Heart left ventricle (tissue), 16 donors: ENCODE measurements around the gene ATP2B1. TPM values are rescaled to one million over a fixed set of nuclear protein-coding genes. Genes with fewer than 3 reads are reported as not detected.
A peak's percentile ranks its signal among the peaks of the same experiment; 100 is the strongest.

Experiments used
- ATAC-seq, 4 donors: fragments of 200-7000 bp; cut with Tn5 transposase; one replicate each; pipeline ENCODE4 v1.9.1; 2020 to 2022; ENCODE audit warnings: moderate library complexity in 4 of 4, mild to moderate bottlenecking in 3 of 4, moderate number of reproducible peaks in 1 of 4
- DNase-seq, 5 donors: peaks; one replicate each; pipeline ENCODE4 v3.0.0-alpha.2; 2020
- H3K27ac ChIP-seq, 12 donors: fragments of 200-600 bp; sonication (generic) in 4 of 12; one replicate each; pipeline versions ENCODE4 v1.5.0 to v1.8.0; 2016 to 2022; ENCODE audit warnings: mild to moderate bottlenecking in 2 of 12
- H3K27me3 ChIP-seq, 9 donors: fragments of 200-600 bp; sonication (generic) in 2 of 9; one replicate each; pipeline versions ENCODE4 v1.5.1 to v1.8.0; 2016 to 2022; ENCODE audit warnings: mild to moderate bottlenecking in 3 of 9
- H3K36me3 ChIP-seq, 9 donors: fragments of 200-600 bp; sonication (generic) in 2 of 9; one replicate each; pipeline versions ENCODE4 v1.5.0 to v1.8.0; 2018 to 2022; ENCODE audit warnings: mild to moderate bottlenecking in 2 of 9
- H3K4me1 ChIP-seq, 12 donors: fragments of 200-600 bp; sonication (generic) in 4 of 12; one replicate each; pipeline versions ENCODE4 v1.5.0 to v1.8.0; 2016 to 2022; ENCODE audit warnings: mild to moderate bottlenecking in 3 of 12
- H3K4me3 ChIP-seq, 12 donors: fragments of 200-600 bp; sonication (generic) in 4 of 12; one replicate each; pipeline versions ENCODE4 v1.5.0 to v1.8.0; 2017 to 2022; ENCODE audit warnings: mild to moderate bottlenecking in 9 of 12, moderate library complexity in 4 of 12
- H3K9me3 ChIP-seq, 12 donors: fragments of 200-600 bp; sonication (generic) in 4 of 12; one replicate each; pipeline versions ENCODE4 v1.5.0 to v1.8.0; 2016 to 2022; ENCODE audit warnings: mild to moderate bottlenecking in 1 of 12
- POLR2A ChIP-seq, 2 donors: fragments of 450-650 bp; IDR thresholded peaks; one replicate each; pipeline ENCODE4 v1.6.1; 2017; ENCODE audit warnings: antibody characterized with exemption in 2 of 2, mild to moderate bottlenecking in 2 of 2, moderate library complexity in 2 of 2
- WGBS, 4 donors: extraction: QIAGEN DNeasy Blood & Tissue Kit in 2 of 4; methylation state at CpG; one replicate each; pipeline versions ENCODE4 v1.1.5 to v1.1.7; 2013 to 2018; 5-methylcytosine and 5-hydroxymethylcytosine counted together
- intact Hi-C, 10 donors: fragments of 100-400 bp; cut with DNase I; formaldehyde crosslinking; loops; one replicate each; pipeline versions ENCODE4 v1.11.1 to v1.14.2; 2022
- polyA plus RNA-seq, 2 donors: library from polyadenylated mRNA; stranded (reverse); fragments of 200-250 nt; gene quantifications; one replicate each; pipeline ENCODE4 v1.2.3, GENCODE V29; 2013
- total RNA-seq, 9 donors: library from RNA; depleted of rRNA in 2 of 9; stranded (reverse); fragments of >200 nt in 2 of 9; fragmentation: NEBNext Ultra II Directional in 3 of 9; extraction: Animal tissue kit (Norgen Biotek cat#: 25700) in 3 of 9; gene quantifications; one replicate each; pipeline versions ENCODE4 v1.1.0 to v1.2.4, GENCODE V29; 2016 to 2023
- TF ChIP-seq, protein P1 (sequence below), 12 donors: fragments of 200-600 bp; sonication (generic) in 4 of 12; IDR thresholded peaks; one replicate each; pipeline versions ENCODE4 v1.5.0 to v1.8.0; 2018 to 2022; ENCODE audit warnings: antibody characterized with exemption in 12 of 12, mild to moderate bottlenecking in 5 of 12
- donor health status: ischemic (EF 13 %, LVEDD 7.1; RV severe dilation, severe dysfunction).
- donor health status: healthy with polysubstance abuse.
- donor health status: DM: no; HTN: yes; CAD: no.
- donor health status: DM: no; HTN: no; CAD: no.
- donor health status: ischemic (EF 25% LVEDD 6.9; RV normal size, moderate dysfunction).
- donor health status: ischemic (EF 25% LVEDD 5.7; RV mildly dilated, moderate dysfunction).
- donor health status: healthy.
- donor health status: DM: yes; HTN: yes; CAD: no.
- donor health status: ischemic (EF 35%, LVEDD 5.7; RV mildly dilated, moderate dysfunction).
- donor health status: nonischemic (EF 11% LVEDD 7.7; RV severe dilation, severe dysfunction).
- donor health status: DM: yes; HTN: yes; CAD: no.
- donor health status: PGD.
- donor health status: ischemic (EF 29% LVEDD 5.4; RV normal size, mild dysfunction).
- donor health status: nonischemic (EF 23%, LVEDD 6.1; RV moderate dilation, normal function).

The ATP2B1 gene
- total and polyA plus RNA-seq, 11 donors: 3.3 to 34.9 (median 18.5) TPM

GRCh38 chr12:89697296-89697695 is 11.3 kb downstream of the ATP2B1 start:
- intact Hi-C loops: no loop called here
- no peak for DNase-seq
- TF ChIP-seq, protein P1, sequence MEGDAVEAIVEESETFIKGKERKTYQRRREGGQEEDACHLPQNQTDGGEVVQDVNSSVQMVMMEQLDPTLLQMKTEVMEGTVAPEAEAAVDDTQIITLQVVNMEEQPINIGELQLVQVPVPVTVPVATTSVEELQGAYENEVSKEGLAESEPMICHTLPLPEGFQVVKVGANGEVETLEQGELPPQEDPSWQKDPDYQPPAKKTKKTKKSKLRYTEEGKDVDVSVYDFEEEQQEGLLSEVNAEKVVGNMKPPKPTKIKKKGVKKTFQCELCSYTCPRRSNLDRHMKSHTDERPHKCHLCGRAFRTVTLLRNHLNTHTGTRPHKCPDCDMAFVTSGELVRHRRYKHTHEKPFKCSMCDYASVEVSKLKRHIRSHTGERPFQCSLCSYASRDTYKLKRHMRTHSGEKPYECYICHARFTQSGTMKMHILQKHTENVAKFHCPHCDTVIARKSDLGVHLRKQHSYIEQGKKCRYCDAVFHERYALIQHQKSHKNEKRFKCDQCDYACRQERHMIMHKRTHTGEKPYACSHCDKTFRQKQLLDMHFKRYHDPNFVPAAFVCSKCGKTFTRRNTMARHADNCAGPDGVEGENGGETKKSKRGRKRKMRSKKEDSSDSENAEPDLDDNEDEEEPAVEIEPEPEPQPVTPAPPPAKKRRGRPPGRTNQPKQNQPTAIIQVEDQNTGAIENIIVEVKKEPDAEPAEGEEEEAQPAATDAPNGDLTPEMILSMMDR (IDR thresholded peaks at IDR 0.05): no peak
- no peak for TF ChIP-seq POLR2A (IDR thresholded peaks at IDR 0.05)
- H3K4me3 ChIP-seq: no peak overlapping the region
- H3K27me3 ChIP-seq: no peaks in the 10 kb centered on the region
- H3K36me3 ChIP-seq: no peaks in the 10 kb centered on the region
- H3K9me3 ChIP-seq: no peaks in the 10 kb centered on the region
- no peak for ATAC-seq
- H3K27ac ChIP-seq: no peak overlapping the region
- H3K4me1 ChIP-seq: peaks cover 0 to 38% (median 0%) of the 10 kb centered on the region in 12 donors

DNA sequence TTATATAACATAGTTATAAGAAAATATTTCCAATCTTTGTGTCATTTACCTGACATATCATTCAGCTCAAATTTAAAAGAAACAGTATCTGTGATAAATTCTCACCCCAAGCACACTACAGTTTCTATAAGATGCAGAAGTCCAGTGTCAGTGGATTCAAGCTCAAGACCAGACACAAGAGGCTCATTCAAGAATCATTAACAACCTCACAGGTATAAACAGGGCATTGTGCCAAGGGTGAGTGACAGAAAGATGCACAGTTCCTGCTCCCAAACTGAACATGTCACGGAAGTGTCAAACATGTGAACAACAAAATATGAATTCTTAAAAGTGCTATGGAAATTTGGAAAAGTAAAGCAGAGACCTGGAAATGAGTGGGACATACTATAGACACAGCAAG is 12.8 kb downstream of the ATP2B1 start:
- H3K4me3 ChIP-seq: no peak overlapping the region
- WGBS, 4 donors: 81 to 97% (median 93%) methylated on average over 1 of the region's 1 CpG
- H3K4me1 ChIP-seq: peaks cover 0 to 46% (median 0%) of the 10 kb centered on the region in 12 donors
- no peaks in the 10 kb centered on the region for H3K27me3 ChIP-seq
- intact Hi-C loops: no loop called here
- ATAC-seq (no peak), DNase-seq (no peak)
- no peaks in the 10 kb centered on the region for H3K9me3 ChIP-seq
- H3K36me3 ChIP-seq: no peaks in the 10 kb centered on the region
- no peak overlapping the region for H3K27ac ChIP-seq
- no peak for TF ChIP-seq POLR2A (IDR thresholded peaks at IDR 0.05)
- TF ChIP-seq, protein P1 (IDR thresholded peaks at IDR 0.05): no peak

DNA sequence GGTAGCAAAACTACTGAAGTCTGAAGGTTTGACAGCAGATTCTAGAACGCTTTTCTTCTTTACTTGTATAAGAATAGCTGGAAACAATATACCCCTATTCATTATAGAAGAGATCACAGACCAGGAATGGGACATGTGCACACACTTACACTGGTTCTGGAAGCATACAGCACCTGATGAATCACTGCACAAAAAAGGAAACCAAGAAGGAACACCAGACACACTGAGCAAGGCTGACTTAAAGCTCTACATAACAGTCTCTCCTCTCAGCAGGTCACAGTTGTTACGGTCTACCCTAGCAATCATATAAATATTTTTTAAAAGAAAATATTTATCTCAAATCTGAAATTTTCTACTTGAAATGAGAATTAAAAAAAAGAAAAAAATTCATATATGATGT is 13.5 kb downstream of the ATP2B1 start:
- Histone ChIP-seq H3K4me3 (no peak overlapping the region), H3K9me3 (no peaks in the 10 kb centered on the region), H3K27ac (no peak overlapping the region), H3K27me3 (no peaks in the 10 kb centered on the region), H3K4me1 (peaks cover 0 to 48% (median 0%) of the 10 kb centered on the region in 12 donors), H3K36me3 (no peaks in the 10 kb centered on the region)
- intact Hi-C loops: no loop called here
- no peak for TF ChIP-seq POLR2A (IDR thresholded peaks at IDR 0.05)
- TF ChIP-seq, protein P1 (IDR thresholded peaks at IDR 0.05): no peak
- WGBS, 4 donors: 78 to 96% (median 89%) methylated on average over 2 of the region's 2 CpGs
- ATAC-seq (peak; percentile 69 to 88 (median 84)), DNase-seq (no peak)

DNA sequence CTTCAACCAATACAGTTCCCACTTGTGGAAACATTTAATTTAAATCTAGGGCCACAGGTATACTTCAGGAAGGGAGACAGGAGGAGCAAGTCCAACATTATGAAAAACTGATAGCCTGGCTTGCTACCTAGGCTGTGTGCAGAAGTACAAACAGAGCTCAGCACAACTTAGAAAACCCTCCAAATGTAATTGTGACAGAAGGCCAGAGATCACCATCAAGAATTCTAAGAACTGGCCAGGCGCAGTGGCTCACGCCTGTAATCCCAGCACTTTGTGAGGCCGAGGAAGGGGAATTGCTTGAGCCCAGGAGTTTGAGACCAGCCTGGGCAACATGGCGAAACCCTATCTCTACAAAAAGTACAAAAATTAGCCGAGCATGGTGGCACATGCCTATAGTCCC is 14.1 kb downstream of the ATP2B1 start:
- Histone ChIP-seq H3K4me1 (peaks cover 0 to 48% (median 0%) of the 10 kb centered on the region in 12 donors), H3K27ac (no peak overlapping the region), H3K36me3 (no peaks in the 10 kb centered on the region), H3K27me3 (no peaks in the 10 kb centered on the region), H3K9me3 (no peaks in the 10 kb centered on the region), H3K4me3 (no peak overlapping the region)
- TF ChIP-seq POLR2A (IDR thresholded peaks at IDR 0.05): no peak
- TF ChIP-seq, protein P1 (IDR thresholded peaks at IDR 0.05): no peak
- ATAC-seq (no peak), DNase-seq (no peak)
- 94 to 98% (median 96%) methylated on average over 5 of the region's 5 CpGs for WGBS, 4 donors
- intact Hi-C loops: no loop called here
